ENCODE measurements around the gene ASAP3. TPM values are rescaled to one million over a fixed set of nuclear protein-coding genes. Genes with fewer than 3 reads are reported as not detected.

Gene ASAP3
- total and polyA plus RNA-seq, 2 experiments from 2014 or later: 28.0 to 98.2 TPM

- Histone ChIP-seq H3K27me3 (ENCODE audit: insufficient read depth) (peaks cover 20% of the 10 kb centered on the region), H3K4me3 (no peak overlapping the region), H3K79me2 (replicated peaks; ENCODE audit: insufficient read depth) (no peaks in the 10 kb centered on the region), H3K4me2 (no peak overlapping the region), H3K27ac (ENCODE audit: low read depth) (no peak overlapping the region), H2AFZ (no peak overlapping the region), H3K4me1 (ENCODE audit: insufficient read depth) (peaks cover 20% of the 10 kb centered on the region), H4K20me1 (replicated peaks; ENCODE audit: insufficient read depth) (no peaks in the 10 kb centered on the region; the same call in 1 of the 2 replicates), H3K36me3 (ENCODE audit: insufficient read depth) (no peaks in the 10 kb centered on the region), H3F3A (replicated peaks; ENCODE audit: low read depth) (0 out of 2 replicates have a peak, but pooled peaks cover 3% of the 10 kb centered on the region), H3K9me2 (ENCODE audit: insufficient read depth) (no peaks in the 10 kb centered on the region)
- no peak for TF ChIP-seq POLR2AphosphoS5 (IDR thresholded peaks at IDR 0.05; ENCODE audit: low read depth)
- TF ChIP-seq, protein P1, sequence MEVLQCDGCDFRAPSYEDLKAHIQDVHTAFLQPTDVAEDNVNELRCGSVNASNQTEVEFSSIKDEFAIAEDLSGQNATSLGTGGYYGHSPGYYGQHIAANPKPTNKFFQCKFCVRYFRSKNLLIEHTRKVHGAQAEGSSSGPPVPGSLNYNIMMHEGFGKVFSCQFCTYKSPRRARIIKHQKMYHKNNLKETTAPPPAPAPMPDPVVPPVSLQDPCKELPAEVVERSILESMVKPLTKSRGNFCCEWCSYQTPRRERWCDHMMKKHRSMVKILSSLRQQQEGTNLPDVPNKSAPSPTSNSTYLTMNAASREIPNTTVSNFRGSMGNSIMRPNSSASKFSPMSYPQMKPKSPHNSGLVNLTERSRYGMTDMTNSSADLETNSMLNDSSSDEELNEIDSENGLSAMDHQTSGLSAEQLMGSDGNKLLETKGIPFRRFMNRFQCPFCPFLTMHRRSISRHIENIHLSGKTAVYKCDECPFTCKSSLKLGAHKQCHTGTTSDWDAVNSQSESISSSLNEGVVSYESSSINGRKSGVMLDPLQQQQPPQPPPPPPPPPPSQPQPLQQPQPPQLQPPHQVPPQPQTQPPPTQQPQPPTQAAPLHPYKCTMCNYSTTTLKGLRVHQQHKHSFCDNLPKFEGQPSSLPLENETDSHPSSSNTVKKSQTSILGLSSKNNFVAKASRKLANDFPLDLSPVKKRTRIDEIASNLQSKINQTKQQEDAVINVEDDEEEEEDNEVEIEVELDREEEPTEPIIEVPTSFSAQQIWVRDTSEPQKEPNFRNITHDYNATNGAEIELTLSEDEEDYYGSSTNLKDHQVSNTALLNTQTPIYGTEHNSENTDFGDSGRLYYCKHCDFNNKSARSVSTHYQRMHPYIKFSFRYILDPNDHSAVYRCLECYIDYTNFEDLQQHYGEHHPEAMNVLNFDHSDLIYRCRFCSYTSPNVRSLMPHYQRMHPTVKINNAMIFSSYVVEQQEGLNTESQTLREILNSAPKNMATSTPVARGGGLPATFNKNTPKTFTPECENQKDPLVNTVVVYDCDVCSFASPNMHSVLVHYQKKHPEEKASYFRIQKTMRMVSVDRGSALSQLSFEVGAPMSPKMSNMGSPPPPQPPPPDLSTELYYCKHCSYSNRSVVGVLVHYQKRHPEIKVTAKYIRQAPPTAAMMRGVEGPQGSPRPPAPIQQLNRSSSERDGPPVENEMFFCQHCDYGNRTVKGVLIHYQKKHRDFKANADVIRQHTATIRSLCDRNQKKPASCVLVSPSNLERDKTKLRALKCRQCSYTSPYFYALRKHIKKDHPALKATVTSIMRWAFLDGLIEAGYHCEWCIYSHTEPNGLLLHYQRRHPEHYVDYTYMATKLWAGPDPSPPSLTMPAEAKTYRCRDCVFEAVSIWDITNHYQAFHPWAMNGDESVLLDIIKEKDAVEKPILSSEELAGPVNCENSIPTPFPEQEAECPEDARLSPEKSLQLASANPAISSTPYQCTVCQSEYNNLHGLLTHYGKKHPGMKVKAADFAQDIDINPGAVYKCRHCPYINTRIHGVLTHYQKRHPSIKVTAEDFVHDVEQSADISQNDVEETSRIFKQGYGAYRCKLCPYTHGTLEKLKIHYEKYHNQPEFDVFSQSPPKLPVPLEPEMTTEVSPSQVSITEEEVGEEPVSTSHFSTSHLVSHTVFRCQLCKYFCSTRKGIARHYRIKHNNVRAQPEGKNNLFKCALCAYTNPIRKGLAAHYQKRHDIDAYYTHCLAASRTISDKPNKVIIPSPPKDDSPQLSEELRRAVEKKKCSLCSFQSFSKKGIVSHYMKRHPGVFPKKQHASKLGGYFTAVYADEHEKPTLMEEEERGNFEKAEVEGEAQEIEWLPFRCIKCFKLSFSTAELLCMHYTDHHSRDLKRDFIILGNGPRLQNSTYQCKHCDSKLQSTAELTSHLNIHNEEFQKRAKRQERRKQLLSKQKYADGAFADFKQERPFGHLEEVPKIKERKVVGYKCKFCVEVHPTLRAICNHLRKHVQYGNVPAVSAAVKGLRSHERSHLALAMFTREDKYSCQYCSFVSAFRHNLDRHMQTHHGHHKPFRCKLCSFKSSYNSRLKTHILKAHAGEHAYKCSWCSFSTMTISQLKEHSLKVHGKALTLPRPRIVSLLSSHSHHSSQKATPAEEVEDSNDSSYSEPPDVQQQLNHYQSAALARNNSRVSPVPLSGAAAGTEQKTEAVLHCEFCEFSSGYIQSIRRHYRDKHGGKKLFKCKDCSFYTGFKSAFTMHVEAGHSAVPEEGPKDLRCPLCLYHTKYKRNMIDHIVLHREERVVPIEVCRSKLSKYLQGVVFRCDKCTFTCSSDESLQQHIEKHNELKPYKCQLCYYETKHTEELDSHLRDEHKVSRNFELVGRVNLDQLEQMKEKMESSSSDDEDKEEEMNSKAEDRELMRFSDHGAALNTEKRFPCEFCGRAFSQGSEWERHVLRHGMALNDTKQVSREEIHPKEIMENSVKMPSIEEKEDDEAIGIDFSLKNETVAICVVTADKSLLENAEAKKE (CRISPR knock-in tag; IDR thresholded peaks at IDR 0.05): no peak
- no peak for TF ChIP-seq STAT1 (IDR thresholded peaks at IDR 0.05; ENCODE audit: unreplicated experiment)
- TF ChIP-seq EZH2 (IDR thresholded peaks at IDR 0.05; ENCODE audit: low read depth, unreplicated experiment): no peak
- TF ChIP-seq ZNF114 (CRISPR knock-in tag; IDR thresholded peaks at IDR 0.05): no peak
- no peak for TF ChIP-seq ETS1 (IDR thresholded peaks at IDR 0.05)
- TF ChIP-seq, protein P2, sequence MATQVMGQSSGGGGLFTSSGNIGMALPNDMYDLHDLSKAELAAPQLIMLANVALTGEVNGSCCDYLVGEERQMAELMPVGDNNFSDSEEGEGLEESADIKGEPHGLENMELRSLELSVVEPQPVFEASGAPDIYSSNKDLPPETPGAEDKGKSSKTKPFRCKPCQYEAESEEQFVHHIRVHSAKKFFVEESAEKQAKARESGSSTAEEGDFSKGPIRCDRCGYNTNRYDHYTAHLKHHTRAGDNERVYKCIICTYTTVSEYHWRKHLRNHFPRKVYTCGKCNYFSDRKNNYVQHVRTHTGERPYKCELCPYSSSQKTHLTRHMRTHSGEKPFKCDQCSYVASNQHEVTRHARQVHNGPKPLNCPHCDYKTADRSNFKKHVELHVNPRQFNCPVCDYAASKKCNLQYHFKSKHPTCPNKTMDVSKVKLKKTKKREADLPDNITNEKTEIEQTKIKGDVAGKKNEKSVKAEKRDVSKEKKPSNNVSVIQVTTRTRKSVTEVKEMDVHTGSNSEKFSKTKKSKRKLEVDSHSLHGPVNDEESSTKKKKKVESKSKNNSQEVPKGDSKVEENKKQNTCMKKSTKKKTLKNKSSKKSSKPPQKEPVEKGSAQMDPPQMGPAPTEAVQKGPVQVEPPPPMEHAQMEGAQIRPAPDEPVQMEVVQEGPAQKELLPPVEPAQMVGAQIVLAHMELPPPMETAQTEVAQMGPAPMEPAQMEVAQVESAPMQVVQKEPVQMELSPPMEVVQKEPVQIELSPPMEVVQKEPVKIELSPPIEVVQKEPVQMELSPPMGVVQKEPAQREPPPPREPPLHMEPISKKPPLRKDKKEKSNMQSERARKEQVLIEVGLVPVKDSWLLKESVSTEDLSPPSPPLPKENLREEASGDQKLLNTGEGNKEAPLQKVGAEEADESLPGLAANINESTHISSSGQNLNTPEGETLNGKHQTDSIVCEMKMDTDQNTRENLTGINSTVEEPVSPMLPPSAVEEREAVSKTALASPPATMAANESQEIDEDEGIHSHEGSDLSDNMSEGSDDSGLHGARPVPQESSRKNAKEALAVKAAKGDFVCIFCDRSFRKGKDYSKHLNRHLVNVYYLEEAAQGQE (IDR thresholded peaks at IDR 0.05; ENCODE audit: unreplicated experiment): no peak
- TF ChIP-seq, protein P3, sequence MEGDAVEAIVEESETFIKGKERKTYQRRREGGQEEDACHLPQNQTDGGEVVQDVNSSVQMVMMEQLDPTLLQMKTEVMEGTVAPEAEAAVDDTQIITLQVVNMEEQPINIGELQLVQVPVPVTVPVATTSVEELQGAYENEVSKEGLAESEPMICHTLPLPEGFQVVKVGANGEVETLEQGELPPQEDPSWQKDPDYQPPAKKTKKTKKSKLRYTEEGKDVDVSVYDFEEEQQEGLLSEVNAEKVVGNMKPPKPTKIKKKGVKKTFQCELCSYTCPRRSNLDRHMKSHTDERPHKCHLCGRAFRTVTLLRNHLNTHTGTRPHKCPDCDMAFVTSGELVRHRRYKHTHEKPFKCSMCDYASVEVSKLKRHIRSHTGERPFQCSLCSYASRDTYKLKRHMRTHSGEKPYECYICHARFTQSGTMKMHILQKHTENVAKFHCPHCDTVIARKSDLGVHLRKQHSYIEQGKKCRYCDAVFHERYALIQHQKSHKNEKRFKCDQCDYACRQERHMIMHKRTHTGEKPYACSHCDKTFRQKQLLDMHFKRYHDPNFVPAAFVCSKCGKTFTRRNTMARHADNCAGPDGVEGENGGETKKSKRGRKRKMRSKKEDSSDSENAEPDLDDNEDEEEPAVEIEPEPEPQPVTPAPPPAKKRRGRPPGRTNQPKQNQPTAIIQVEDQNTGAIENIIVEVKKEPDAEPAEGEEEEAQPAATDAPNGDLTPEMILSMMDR (conservative IDR thresholded peaks at IDR 0.05; ENCODE audit: low read depth in 2 of 2): no peak
- no peak for TF ChIP-seq EZH2phosphoT487 (IDR thresholded peaks at IDR 0.05; ENCODE audit: unreplicated experiment)
- TF ChIP-seq JUNB (IDR thresholded peaks at IDR 0.05; ENCODE audit: unreplicated experiment): no peak
- no peak for TF ChIP-seq ZNF331 (CRISPR knock-in tag; IDR thresholded peaks at IDR 0.05; ENCODE audit: low read depth)
- TF ChIP-seq CREB1 (CRISPR knock-in tag; IDR thresholded peaks at IDR 0.05; ENCODE audit: low read depth): no peak
- no peak for TF ChIP-seq NANOG (IDR thresholded peaks at IDR 0.05; ENCODE audit: borderline replicate concordance)
- Mint-ChIP-seq H3K27ac (no peak overlapping the region), H3K36me3 (ENCODE audit: low read depth) (peaks cover 16% of the 10 kb centered on the region), H3K9me3 (no peaks in the 10 kb centered on the region), H3K27me3 (ENCODE audit: insufficient read depth, low read depth, poor library complexity) (peaks cover 22% of the 10 kb centered on the region), H3K4me3 (no peak overlapping the region; the same call in 2 of the 3 replicates), H3K4me1 (peaks cover 27% of the 10 kb centered on the region)
- no peak for ATAC-seq
- DNase-seq (ENCODE audit: low spot score): no peak
Measured at GRCh38 chr1:23525558-23526250, 41.7 kb upstream of the ASAP3 start.
